ENCODE results near the gene CXCL14. TPM values are rescaled to one million over a fixed set of nuclear protein-coding genes. Genes with fewer than 3 reads are reported as not detected.

Gene CXCL14
- total RNA-seq, 1 donor from 2014 or later: 4.7 TPM

DNA sequence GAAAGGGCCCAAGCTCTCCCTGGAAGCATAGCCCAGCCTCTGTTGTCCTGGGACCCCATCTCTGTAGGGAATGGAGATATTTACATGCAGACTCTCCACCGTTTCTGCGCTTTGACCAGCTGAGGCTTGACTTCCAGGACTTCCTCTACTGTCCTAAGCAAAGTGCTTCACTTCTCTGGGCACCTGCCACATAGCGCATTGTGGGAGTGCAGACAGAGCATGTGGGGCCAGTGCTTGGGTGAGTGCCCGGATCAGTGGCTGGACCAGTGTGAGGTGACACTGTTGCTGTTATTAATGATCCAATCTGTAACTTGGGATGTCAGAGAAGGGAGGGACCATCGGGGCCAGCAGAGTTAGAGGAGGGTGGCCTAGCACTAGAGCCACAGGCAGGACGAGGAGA, 10.5 kb downstream of the CXCL14 start:
- no peak for DNase-seq (ENCODE audit: low spot score)

DNA sequence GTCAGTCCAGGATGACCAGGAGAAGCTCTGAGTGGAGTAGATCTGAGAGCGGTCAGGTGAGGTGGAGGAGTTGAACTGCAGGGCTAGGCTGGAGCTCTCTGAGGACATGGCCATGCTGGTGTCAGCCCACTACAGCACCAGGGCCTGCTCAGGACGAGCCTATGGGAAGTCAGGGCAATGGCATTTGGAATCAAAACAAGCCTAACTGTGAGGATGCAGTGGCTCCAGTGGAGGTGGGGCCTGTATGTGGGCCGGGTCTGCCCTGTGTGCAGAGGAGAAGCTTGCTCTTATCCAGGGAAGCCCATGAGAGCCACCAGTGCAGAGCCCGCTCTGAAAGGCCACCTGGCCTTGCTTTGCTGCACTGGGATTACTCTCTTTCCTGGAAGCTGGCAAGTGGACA, 11.1 kb downstream of the CXCL14 start:
- no peak for DNase-seq (ENCODE audit: low spot score)

DNA sequence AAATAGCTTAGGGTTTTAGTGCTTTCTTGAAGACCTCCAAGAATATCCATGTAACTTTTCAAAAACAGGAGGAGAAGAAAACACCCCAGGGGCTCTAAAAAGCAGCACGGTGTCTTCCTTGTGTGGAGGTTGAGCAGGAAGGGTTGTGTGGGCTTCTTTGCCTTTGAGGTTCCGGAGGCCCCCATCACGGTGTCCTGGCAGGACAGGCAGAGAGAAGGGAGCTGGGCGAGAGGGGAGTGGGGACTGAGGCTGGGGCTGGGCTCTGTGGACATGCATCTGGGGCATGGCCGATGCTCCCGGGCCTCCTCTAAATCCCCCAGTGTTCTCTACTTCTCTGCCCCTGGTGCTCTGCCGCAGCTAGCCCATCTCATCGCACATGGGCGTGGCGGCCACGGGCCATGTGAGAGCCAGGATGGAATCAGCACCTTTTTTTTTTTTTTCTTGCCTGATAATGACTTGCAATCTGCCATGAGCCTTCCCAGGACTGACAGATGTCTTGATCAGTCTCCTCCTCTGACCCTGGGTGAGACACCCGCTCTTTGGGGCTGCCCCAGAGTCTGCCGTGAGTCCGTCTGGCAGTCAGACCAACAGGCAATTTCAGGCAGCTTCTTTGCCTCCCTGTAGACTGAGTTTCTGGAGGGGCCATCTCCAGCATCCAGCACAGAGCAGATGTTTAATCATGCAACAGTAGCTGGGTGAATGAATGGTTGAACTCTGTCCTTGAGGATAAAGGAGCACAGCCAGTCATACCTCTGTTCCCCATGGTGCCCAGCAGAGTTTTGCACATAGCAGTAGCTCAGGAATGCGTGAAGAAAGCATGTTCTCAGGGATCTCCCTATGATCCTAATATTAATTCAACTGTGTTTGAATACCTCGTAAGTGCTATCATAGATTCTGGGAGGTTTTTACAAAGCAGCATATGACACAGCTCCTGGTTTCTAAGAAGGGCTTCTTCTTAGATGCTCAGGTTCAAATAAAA, 12.1 kb downstream of the CXCL14 start:
- no peak for DNase-seq (ENCODE audit: low spot score)

DNA sequence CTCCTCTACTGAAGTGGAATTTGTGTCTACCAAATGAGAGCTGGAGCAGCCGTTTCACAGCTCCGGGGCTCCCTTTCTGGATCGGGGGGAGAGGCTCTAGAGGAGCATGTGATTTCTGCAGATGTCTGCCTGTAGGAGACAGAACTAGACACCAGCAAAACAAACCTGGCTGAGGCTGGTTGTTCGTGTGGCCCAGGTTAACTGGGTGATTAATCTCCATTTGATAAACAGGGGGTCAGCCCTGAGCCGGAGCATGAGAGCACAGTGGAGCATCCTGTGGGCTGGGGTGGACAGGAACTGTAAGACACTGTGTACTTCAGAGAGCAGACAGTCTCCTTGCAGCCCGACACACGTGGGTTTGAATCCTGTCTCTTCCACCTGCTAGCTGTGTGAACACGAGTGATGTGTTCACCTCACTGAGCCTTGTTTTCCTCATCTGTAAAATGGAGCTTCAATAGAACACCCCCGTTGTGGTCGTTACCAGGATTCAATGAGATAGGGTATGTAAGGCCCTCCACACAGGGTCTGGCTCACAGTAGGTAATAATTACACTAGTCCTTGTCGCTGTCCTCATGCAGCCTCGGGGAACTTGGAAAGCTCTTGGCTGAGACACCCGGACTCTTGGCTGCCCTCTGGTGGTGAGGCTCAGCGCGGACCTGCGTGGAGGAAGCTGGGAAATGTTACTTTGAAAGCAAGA, 12.9 kb downstream of the CXCL14 start:
- peak; percentile 76 for DNase-seq (ENCODE audit: low spot score)

DNA sequence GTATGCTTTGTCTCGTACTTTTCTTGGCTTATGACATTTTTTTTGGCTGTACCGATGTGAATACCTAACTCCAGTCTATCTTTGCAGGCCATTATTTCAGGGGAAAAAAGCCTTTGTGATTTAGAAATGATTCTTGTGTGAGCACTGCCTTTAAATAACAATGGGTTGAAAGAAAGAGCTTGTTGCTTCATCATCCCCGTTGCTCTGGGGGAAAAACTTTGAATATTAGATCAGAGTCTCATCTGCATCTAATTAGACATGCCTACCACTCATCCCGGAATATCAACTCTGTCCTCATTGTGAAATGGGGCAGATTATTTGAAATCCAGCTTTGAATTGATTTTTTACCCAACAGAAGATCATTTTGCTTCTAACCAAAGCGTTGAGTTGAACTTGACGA, 13.5 kb downstream of the CXCL14 start:
- no peak for DNase-seq (ENCODE audit: low spot score)

DNA sequence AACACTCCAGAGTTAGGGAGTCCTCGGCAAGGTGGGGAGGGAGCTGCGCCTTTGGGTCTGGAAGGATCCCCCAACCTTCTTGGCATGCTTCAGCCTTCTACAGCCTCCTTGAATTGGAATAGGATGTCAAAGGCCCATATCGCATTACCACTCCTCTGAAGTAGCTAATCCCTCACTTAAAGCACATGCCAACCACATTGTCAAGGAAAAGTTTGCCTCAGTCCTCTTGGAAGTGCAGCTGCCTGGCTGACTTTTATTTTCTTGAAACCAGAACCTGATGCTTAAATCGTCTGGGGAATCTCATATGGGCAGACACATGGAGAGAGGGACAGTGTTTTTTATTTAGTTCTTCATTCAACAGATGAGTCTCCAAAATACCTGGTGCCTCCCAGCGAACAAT, 14.5 kb downstream of the CXCL14 start:
- DNase-seq (ENCODE audit: low spot score): no peak

DNA sequence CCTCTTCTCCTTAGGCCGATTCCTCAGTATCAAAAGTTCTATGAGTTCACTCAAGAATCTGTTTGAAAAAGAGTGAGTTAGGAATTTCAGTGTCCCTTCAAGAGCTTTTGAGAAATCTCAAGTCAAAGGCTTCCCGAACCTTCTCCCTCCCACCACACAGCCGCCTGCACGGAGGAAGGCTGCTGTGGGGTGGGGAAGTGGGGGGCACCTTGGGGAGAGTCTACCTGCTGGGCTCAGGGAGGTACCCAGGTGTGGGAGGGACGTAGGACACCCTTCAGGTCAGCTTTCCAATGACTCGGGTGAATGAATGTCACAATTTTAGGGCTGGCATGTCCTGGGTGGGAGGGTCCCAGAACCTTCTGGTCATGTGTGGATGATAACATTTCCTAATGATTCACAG, 17.5 kb downstream of the CXCL14 start:
- no peak for DNase-seq (ENCODE audit: low spot score)

DNA sequence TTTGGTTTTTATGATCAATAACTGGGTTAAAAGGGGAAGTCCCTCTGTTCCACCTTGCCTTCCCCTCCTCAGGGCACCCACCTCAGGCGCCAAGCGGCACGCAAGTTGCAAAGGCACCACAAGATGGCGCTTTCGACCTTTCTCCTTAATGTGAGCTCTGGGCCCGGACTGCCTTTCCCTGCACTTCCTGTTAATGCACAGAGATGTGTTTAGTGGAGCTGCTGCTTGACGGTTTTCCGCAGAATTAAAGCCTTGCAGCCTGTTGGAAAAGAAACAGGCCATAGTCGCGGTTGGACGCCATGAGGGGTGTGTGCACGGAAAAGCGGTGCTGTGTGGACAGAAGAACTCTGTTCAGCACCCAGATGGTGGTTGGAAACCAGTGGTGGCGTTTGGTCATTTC, 17.9 kb downstream of the CXCL14 start:
- peak; percentile 79 for DNase-seq (ENCODE audit: low spot score)

DNA sequence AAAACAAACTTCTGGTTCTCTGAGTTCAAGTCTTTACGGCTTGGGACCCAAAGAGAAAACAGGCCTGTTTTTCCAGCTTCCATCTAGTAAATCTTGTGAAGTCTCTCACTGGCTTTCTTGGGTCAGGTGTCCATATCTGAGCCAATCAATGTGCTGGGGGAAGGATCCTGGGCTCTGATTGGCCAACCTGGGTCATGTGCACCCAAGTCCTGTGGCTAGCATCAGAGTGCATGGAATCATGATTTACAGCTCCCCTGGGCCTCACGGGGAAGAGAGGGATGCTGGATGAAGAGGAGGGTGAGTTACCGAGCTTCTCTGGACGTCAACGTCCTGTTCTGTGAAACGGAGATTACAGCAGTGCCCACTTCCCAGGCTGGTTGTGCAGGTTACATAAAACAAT, 19.4 kb downstream of the CXCL14 start:
- DNase-seq (ENCODE audit: low spot score): no peak

DNA sequence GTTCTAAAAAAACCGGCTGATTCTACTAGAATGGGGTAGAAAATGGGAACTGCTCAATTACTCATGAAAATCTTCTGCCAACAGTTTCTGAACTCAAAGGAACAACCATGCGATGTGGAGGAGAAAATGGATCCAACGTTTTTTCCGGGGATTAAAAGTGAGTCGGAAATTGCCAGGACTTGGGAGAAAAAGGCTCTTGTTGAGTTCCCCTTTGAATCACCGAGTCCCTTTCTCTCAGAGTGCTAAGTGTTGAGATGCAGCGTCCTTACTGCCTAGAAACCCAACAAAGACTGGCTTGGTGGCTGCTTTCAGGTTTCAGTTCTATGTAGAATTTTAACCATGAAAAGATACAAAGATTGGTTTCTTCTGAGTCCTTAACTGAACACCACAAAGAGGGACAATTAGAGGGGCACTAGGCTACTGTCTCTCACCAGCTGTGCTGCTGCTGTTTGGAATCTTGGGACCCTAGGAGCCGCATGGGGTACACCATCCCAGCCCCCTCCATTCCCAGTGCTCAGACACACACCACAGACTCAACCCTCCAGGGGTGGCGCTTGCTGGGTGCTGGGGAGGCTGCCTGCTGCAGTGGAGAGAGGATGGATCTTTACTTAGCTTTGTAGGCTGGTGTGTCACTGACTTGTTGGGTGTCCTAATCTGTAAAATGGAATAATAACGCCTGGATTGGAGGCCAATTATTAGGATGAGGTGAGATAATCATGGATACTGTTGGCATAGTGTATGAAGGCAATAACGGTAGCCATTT, 21.5 kb downstream of the CXCL14 start:
- DNase-seq (ENCODE audit: low spot score): no peak

DNA sequence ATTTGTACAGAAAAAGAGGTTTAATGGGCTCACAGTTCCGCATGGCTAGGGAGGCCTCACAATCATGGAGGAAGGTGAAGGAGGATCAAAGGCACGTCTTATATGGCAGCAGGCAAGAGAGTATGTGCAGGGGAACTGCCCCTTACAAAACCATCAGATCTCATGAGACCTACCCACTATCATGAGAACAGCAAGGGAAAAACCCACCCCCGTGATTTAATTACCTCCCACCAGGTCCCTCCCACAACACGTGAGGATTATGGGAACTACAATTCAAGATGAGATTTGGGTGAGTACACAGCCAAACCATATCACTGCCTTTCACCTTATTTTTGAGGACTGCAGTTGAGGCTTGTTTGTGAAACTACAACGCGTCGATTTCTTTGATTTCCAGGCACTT, 22.2 kb downstream of the CXCL14 start:
- no peak for DNase-seq (ENCODE audit: low spot score)

DNA sequence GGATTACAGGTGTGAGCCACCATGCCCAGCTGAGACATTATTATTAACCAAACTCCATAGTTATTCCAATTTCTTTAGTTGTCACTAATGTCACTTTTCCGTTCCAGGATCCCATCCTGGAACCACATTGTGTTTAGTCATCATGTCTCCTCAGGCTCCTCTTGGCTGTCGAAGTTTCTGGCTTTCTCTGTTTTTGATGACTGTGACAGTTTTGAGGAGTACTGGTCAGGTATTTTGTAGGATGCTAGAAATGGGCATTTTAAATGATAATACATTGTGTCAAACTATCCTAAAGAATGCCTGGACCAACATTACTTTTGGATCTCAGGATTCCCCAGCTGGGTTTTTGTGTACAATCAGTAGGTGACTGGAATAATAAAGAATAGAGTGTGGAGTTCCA, 23.3 kb downstream of the CXCL14 start:
- no peak for DNase-seq (ENCODE audit: low spot score)

DNA sequence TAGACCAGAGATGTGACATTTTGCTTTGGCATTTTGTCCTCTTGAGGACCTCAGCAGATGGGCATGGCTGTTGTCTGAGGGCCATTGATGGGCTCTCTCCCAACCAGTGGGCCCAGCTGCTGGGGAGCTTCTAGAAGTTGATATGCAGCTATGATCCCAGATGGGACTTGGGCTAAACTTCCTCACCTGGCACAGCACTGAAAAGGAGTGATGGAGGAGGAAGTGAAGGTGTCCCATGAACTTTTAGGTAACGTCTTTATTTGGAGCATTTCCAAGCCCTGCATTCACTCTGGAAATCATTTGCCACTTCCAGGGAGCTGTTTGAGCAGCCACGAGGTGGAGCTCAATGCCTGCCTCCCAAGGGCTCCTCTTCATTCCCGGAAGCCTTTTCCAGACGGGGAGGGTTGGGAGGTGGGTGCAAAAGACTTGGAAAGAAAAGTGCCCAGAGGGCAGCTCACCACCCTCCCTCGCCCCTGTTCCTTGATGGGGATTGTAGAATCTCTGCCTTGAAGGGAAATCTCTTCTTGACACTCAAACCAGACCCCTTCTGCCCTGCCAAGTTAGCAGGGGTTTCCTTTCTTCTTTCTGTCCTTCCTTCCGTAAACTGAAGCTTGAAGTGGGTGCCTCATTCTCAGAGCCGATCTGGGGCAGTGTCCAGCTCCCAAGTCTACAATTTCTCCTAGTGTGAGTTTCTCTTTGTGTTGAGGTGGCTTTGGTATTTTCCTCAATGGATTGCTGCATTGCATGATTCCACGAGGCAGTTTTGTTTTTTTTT, 24.9 kb downstream of the CXCL14 start:
- DNase-seq (ENCODE audit: low spot score): no peak

DNA sequence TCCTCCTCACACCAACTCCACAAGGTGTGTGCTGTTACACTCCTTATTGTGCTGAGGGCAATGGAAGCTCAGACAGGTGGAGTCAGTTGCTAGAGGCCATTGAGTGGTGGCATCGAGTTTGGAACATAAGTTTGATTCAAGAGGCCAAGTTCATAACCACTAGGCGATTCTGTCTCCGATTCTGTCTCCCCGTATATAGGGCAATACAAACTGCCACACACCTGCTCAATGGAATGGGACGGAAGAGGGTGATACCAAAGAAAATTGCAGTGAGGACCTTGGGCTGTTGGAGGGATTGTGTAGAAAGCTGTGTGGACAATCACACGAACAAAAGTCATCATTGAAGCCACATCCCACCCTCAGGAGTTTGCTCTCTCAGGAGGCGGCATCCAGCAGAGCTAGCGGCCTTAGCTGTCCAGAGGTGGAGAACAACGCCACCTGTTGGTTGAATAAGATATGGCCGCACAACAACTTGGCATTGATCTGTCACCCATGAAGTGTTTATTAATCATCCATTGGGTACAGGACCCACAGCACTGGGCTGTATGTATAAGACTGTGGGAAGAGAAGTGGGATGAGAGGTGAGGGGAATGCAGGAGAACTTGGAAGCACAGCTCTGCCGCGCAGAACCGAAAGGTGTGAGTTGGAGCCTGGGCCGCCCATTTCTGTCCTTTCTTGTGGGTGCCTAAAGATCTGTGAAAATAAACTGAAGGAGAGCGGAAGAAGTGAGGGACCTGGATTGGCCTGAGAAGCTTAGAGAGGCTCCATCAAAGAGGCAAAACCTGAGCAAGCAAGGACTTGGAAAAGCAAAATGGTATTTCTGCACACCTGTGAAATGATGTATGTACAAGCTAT, 27.0 kb downstream of the CXCL14 start:
- DNase-seq (ENCODE audit: low spot score): peak; percentile 81

DNA sequence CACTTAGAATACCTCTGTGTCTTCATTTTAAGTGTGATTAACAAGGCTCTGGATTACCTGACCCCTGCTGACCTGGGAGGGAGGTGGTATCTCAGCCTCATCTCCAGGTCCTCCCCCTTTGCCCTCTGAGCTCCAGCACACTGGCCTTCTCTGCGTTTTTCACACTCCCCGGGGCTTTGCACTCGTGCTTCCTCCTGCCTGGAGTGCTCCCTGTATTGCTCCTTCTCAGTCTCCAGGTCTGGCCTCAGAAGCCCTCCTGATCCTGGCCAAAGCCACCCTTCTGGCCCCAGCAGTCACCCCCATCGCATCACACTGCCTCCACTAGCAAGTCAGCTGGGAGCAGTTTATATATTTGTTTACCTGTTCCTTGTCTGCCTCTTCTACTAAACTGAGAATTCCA, 29.4 kb downstream of the CXCL14 start:
- DNase-seq (ENCODE audit: low spot score): no peak

DNA sequence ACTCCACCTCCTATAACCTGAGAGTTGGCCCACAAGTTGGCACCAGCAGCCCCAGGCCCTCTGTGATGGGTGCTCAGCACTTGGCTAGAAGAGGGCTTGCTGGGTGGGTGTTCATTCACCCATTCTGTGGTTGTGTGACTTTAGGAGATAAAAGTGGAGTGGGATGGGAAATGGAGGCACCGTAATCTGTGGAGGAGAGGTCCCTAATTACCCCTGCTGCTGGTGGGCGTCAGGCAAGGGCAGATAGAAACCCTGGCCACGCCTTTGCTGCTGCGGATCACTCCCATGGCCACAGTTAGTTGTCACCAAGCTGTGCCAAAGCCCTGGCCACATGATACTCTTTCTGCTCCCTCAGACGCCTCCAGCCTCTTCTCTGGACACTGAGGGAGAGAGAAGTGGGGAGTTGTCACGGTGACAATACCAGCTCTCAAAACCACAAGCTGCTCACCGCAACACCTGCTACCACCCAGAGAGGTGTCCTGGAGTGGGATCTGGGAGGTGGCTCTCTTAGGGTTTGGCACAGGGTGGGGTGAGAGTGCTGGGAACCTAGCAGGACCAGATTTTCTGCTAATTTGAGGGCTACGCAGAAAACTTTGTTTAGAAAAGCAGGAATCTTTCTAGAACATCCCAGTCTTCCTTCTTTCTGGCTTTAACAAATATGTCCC, 31.1 kb downstream of the CXCL14 start:
- DNase-seq (ENCODE audit: low spot score): no peak

DNA sequence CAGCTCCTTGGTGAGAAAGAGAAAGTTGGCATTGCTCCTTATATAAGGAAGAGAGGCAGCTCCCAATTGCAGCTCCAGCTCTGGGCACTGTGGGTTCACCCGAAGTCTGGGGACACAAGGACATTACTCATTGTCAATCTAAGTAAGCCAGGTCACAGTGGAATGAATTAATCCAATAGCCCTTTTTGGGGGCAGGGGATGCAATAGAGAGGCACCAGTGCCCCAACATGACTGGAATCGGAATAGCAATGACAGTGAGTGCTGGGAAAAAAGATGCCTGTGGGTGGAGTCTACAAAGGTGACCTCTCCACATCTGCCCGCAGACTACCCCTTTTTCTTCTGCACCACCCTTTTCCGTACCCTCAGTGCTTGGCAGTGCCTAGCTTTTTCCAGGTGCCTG, 31.9 kb downstream of the CXCL14 start:
- no peak for DNase-seq (ENCODE audit: low spot score)

DNA sequence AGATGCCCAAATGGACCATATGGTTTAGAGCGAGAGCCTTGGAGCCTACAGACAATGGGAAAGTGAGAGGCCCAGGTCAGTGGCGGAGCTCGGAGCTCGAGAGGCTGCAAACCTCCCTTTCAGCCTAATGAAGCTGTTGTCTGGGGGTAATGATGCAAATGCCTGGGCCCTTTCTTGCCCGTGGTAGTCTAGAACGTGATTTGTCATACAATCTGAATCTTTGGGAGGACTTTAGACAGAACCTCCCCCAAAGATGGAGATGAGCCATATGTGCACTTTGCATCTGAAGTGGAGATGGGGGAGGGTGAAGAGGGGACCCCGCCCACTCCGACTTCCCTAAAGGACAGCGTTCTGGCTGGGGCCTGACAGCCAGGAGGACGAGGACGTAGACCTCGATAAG, 32.7 kb downstream of the CXCL14 start:
- no peak for DNase-seq (ENCODE audit: low spot score)

DNA sequence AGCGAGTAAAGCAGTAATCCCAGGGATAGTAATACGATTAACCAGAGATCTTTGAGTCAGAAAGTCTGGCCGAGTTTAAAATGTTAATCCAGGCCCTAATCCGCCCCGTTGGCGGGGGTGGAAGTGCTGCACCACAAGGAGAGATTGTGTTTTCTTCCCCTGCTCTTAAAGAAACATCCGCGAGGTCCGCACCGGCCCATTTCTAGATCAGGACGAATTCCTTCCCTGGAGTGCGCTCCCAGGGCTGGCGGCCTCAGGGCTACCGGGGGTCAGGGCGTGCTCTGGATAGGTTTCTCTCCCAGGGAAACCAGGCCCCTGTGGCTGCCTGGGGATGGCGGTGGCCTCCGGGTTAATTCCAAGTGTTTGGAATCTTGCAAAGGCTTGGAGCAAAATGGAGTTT, 33.7 kb downstream of the CXCL14 start:
- DNase-seq (ENCODE audit: low spot score): no peak
